ENCODE results near the gene CLEC4E. TPM values are rescaled to one million over a fixed set of nuclear protein-coding genes. Genes with fewer than 3 reads are reported as not detected.
"Not testable (repeated sequence)": the region's sequence is repeated elsewhere in the genome, so short reads cannot be mapped to it uniquely, and the experiment has no call there.

The CLEC4E gene
- total RNA-seq, 1 donor from 2014 or later: not detected

DNA sequence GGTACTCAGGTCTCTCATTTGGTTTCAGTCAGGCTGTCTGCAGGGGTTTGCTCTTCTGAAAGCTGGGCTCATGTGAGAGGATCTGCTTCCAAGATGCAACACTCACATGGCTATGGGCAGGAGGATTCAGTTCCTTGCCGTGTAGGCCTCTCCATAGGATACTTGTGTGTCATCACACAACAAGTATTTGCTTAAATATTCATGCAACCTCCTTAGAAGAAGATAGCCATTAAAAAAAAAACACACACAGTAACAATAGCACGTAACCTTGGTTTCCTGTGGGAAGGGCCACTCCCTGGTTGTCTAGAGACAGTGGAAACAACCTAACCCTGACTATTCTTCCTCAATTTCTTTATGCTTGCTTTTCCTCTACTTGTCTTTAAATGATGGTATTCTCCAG is 31.8 kb upstream of the CLEC4E start:
- TF ChIP-seq CTCF (conservative IDR thresholded peaks at IDR 0.05): no peak
- no peak for DNase-seq (ENCODE audit: extremely low spot score, unreplicated experiment)
- Mint-ChIP-seq H3K4me1 (ENCODE audit: unreplicated experiment) (no peaks in the 10 kb centered on the region), H3K27me3 (peaks cover 14% of the 10 kb centered on the region), H3K9me3 (no peaks in the 10 kb centered on the region), H3K27ac (no peak overlapping the region), H3K4me3 (no peak overlapping the region), H3K36me3 (no peaks in the 10 kb centered on the region)

- no peak for TF ChIP-seq CTCF (conservative IDR thresholded peaks at IDR 0.05)
- peaks cover 17% of the 10 kb centered on the region for H3K27me3 Mint-ChIP-seq
- H3K36me3 Mint-ChIP-seq: no peaks in the 10 kb centered on the region
- peaks cover 5% of the 10 kb centered on the region for H3K9me3 Mint-ChIP-seq
- H3K4me3 Mint-ChIP-seq: no peak overlapping the region
- no peaks in the 10 kb centered on the region for H3K4me1 Mint-ChIP-seq (ENCODE audit: unreplicated experiment)
- H3K27ac Mint-ChIP-seq: no peak overlapping the region
- no peak for DNase-seq (ENCODE audit: extremely low spot score, unreplicated experiment)
Observed at GRCh38 chr12:8566525-8566924, 25.8 kb upstream of the CLEC4E start.

- H3K36me3 Mint-ChIP-seq; H3K4me3 Mint-ChIP-seq; H3K9me3 Mint-ChIP-seq; DNase-seq (ENCODE audit: extremely low spot score, unreplicated experiment); H3K27ac Mint-ChIP-seq; H3K4me1 Mint-ChIP-seq (ENCODE audit: unreplicated experiment): not testable (repeated sequence)
- H3K27me3 Mint-ChIP-seq: peaks cover 17% of the 10 kb centered on the region
Observed at GRCh38 chr12:8566052-8566451, 25.3 kb upstream of the CLEC4E start.

DNA sequence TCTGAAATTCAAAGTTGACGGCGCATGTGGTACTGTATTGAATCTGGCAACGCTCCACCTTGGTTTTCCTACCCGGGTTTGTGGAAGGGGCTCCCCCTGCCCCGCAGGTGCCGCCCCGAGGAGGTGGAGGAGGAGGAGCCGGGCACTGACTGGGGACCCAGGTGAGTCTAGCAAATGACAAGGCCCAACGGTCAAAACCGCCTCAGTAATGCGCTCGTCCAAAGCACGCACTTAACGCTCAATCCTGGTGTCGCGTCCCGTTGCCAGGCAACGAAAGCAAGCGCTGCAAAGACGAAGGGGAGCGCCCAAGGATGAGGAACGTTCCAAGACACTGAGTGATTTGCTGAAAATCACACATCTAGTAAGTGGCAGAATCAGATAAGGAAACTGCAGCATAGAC is 24.0 kb upstream of the CLEC4E start:
- no peaks in the 10 kb centered on the region for H3K4me1 Mint-ChIP-seq (ENCODE audit: unreplicated experiment)
- peaks cover 16% of the 10 kb centered on the region for H3K9me3 Mint-ChIP-seq
- no peak overlapping the region for H3K27ac Mint-ChIP-seq
- H3K27me3 Mint-ChIP-seq: peaks cover 17% of the 10 kb centered on the region
- H3K36me3 Mint-ChIP-seq: no peaks in the 10 kb centered on the region
- no peak overlapping the region for H3K4me3 Mint-ChIP-seq
- DNase-seq (ENCODE audit: extremely low spot score, unreplicated experiment): no peak
- no peak for TF ChIP-seq CTCF (conservative IDR thresholded peaks at IDR 0.05)

DNA sequence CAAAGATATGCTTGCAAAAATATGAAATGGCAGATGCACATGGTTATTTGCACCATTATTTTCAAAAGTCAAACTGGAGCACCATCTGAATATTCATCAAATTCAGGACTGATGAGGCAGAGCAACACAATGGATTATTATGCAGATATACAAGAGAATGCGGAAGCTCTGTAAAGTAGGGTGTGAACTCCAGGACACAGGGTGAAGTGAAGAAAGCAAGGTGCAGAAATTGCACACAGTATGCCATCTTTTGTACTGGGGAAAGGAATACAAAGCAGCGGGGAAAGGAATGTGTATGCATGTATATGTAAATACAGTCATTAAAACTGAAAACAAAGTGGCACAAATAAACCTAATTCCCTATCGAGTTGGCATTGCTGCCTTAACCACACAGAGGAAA is 22.7 kb upstream of the CLEC4E start:
- no peaks in the 10 kb centered on the region for H3K4me1 Mint-ChIP-seq (ENCODE audit: unreplicated experiment)
- H3K27ac Mint-ChIP-seq: no peak overlapping the region
- no peaks in the 10 kb centered on the region for H3K36me3 Mint-ChIP-seq
- H3K4me3 Mint-ChIP-seq: no peak overlapping the region
- no peak for DNase-seq (ENCODE audit: extremely low spot score, unreplicated experiment)
- no peak for TF ChIP-seq CTCF (conservative IDR thresholded peaks at IDR 0.05)
- H3K27me3 Mint-ChIP-seq: peaks cover 14% of the 10 kb centered on the region
- peaks cover 16% of the 10 kb centered on the region for H3K9me3 Mint-ChIP-seq

DNA sequence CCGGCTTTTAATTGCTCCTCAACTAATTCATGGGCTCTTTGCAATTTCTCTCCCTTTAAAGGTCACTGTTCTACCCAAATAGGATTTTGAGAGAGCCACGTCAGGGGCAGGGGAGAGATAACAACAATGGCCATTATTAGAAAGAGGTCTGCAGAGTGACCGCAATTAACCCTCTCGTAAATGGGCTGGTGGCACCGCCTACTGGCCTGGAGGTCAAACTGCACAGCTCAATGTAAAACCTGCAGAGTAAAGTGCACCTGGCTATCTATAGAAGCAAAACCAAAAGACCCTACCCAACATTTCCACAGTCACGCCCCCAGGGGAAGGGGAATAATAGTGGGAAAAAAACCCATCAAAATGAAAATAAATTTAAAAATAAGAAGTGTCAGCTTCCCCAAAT is 21.6 kb upstream of the CLEC4E start:
- Mint-ChIP-seq H3K27me3 (peaks cover 17% of the 10 kb centered on the region), H3K4me3 (no peak overlapping the region), H3K27ac (no peak overlapping the region), H3K4me1 (ENCODE audit: unreplicated experiment) (no peaks in the 10 kb centered on the region), H3K9me3 (peaks cover 16% of the 10 kb centered on the region), H3K36me3 (no peaks in the 10 kb centered on the region)
- TF ChIP-seq CTCF (conservative IDR thresholded peaks at IDR 0.05): no peak
- no peak for DNase-seq (ENCODE audit: extremely low spot score, unreplicated experiment)

Data from type B pancreatic cell (in vitro differentiated cells).